HG02885 (cell line): Measurements from ENCODE around the gene SLC25A26.
A peak's percentile ranks its signal among the peaks of the same experiment; 100 is the strongest.
"Not testable (repeated sequence)": the region's sequence is repeated elsewhere in the genome, so short reads cannot be mapped to it uniquely, and the experiment has no call there.

Experiments
- ATAC-seq: cut with Tn5 transposase; IDR thresholded peaks from one replicate; pipeline ENCODE4 v1.9.1; 2021; ENCODE audit warnings: mild to moderate bottlenecking; ENCODE audit not compliant: unreplicated experiment, poor library complexity

The SLC25A26 gene

DNA sequence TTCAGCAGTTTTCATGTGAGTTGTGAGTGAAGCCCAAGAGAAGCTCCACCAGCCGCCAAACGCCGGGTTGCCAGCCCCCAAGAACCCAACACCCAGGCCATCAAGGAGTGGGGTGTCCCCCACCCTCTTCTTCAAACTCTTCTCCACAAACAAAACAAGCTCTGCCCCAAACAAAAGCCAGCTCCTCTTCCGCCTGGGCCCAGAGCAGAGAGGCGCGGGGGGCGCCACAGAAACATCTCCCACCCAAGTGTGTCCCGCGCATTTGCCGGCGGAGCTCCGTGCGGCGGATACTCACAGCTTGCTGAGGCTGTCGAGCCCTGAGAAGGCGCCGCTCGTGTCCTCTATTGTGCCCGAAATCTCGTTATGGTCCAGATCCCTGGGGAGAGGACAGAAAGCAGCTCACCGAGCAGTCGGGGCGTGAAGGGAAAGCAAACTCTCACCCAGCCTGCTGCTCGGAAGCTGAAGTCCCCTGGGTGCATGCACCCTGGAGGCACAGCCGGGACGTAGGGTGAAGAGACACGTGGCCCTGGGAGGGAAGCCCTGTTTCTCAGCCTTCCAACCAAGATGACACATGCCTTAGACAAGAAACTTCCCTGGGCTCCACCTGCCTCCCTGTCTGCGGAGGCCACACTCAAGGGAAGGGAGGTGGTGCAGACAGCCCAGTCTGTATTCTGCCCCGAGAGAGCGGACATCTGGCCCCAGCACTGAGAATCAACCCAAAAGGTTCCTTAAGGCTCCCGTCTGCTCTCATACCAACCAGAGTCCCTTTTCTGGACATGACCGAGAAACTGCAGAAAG lies 184.3 kb downstream of the SLC25A26 start:
- ATAC-seq, result no peak

- no peak for ATAC-seq
Measured at GRCh38 chr3:66405701-66406091, 184.9 kb downstream of the SLC25A26 start.

DNA sequence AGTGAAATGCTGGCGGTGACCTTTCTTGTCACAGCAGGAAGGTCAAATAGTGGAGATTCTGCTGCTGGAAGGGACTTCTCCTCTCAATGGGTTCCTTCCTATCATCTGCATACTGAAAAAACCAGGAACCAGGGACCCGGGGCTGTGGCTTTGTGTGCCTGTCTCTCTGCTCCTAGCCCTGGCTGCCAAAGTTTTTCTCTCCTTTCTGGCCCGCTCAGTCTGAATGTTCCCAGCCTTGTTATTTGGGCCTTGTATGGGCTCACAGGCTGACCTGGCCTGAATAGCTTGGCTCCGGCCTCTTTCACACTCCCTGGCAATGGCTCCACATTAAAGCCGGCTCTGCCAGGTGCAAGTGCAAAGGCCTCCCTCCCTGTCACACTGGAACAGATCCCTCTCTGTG lies 185.4 kb downstream of the SLC25A26 start:
- ATAC-seq, result no peak

DNA sequence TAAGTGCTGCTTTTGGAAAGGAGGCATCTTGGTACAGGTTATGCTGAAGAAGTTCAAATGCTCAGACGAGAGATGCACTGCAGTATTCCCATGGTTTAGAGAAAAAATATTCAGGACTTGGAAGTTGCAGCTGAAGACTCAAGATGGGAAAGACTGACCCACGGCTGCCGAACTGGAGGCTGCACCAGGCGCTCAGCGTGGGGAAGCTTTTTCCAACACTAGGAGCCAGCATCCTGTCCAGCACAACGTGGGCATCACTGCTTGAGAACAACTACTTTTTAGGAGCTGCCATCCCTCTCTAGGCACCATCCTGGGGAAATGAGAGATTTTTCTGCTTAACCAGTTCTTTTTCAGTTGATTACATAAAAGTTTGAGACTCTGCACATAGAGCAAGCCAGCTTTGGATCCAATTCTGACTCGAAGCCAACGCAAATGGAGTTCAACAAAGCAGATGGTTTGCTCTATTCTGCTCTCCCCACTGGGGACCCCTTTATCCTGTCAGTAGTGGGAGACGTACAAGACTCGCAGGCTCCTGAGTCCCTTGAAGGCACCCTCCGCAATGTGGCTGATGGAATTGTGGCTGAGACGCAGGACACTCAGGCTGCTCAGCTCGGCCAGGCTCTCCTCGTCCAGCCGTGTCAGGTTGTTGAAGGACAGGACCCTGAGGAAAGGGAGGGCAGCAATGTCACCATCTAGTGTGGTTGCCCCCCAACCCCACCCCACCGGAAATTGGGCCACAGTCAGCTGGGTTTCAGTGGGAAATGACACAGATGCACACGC lies 186.2 kb downstream of the SLC25A26 start:
- ATAC-seq, result no peak

DNA sequence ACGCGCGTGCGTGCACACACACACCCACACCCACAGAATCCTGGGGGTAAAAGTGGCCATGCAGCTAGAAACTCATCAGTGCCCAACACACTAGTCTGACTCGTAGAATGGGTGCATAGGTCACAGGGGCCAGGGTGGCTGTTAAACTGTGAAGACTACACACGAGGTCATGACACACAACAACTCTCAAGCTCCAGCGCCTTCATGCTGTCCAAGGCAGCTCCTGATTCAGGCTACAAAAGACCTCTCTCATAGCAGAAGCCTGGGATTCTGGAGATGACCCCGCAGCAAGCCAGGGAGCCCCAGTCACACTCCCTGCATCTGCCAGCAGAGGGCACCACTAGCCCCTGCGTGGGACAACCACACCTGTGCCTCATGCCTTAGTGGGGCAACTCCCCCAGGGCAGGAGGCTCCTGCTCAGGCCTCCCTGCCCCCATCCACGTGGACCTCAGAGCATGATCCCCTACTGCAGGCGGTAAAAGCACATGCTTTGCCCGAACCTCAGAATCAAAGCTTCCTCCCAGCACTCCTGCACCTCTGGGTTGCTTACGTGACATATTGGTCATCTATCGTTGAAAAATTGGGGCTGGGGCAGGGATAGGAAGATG lies 186.9 kb downstream of the SLC25A26 start:
- ATAC-seq, result peak; percentile 83

DNA sequence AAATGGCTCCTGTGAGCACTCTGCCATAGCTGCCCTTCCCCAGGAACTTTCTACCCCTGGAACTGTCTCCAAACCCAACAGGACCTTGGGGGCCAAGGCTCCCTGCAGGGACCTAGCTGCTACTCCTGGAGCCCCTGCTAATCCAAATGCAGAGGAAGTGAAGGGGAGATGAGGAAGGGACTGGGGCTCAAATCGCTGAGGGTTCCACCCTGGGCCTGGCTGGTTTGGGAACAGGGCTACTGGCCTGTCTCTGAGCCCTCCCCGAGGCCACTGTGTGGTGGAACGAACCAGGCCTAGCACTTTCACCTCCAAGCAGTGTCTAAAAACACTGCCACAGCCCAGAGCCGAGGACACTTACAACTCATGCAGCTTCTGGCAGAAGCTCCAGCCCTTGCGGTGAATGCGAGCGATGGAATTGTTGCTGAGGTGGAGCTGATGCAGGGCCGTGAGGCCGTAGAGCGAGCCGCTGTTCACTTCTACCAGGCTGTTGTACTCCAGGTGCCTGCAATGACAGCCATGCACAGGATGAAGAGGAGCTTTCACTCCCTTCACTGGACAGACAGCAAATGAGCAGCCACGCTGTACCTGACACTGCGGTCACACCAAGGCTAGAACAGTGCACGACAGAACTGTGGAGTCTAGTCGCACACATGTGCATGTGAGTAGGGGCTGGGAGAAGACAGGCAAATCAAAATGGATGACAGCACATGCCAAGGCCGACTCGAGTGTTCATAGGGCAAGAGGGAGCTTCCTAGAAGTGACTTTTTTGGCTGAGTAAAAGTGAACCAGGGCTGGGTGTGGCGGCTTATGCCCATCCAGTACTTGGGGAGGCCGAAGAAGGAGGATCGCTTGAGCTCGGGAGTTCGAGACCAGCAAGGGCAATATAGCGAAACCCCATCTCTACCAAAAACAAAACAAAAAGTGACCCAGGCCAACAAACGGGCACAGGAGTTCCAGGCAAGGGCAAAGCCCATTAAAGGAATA lies 189.3 kb downstream of the SLC25A26 start:
- no peak for ATAC-seq

GRCh38 chr3:66410976-66411375 lies 190.2 kb downstream of the SLC25A26 start:
- no peak for ATAC-seq

DNA sequence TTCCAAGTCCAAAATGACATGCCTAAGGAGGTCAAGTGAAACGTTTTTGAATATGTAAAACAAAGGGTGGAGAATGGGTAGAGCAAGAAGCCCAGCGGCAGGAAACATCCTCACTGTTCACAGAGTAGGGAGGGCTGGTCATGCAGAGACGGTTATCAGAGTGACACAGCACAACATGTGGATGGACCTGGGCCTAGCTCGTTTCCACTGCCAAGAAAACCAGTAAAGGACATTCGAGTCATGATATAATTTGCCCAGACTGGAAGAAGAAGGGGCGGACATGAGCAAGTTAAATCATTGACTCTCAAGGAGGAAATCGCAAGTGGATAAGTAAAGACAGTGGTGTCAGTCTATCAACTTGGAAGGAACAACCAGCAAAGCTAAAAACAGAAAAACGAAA lies 190.7 kb downstream of the SLC25A26 start:
- ATAC-seq, result peak; percentile 44

GRCh38 chr3:66411961-66412887 lies 191.4 kb downstream of the SLC25A26 start:
- no peak for ATAC-seq

DNA sequence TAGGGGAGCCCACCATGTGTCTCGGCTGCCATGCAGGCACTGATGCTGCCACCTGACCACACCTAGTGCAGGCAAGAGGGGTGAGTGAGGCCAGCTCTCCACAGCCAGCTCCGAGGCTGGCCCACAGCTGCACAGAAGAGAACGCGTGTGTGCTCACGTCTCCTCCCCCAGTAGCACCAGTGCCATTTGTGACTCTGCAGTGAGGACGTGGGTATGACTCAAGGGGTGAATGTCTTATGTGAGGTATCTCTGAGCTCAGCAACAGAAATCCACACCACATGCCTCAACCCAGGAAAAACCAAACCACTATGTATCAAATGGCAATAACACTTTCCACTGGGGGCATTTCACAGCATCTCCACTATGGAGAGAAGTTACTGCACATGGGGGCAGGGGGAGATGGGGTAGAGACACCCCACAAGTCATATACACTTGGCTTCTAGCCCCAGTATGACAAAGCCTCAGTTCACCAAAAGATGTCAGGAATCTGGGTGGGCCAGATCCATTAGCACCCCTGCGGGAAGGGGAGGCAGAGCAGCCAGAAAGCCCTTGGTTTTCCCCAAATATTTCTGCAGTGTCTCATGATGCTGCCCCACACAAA lies 192.4 kb downstream of the SLC25A26 start:
- ATAC-seq, result no peak

GRCh38 chr3:66414846-66415245 lies 194.0 kb downstream of the SLC25A26 start:
- no peak for ATAC-seq

DNA sequence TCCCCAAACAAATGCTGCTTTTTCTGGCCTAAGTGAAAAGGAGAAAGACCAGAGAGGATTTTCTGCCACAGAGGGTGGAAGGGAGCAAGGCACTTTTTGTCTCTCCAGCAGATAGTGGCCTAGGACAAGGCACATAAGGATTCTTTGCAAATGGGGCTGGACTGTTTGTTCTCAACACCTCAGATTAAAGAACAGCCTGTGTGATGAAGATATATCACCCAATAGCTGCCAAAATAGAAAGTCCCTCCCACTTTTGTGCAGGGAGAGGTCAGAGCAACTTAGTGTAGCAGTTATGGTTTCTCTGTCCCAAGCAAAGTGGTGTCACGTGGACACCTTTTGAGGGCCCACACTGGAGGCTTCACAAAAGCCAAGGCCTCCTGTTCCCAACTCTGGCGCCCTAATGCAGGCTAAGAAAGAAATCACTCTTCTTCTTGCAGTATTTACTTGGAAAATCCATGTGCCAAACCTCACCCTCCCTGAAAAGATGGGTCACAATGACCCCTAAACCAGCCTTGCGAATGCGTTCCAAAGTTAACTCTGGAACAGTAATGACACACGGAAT lies 195.1 kb downstream of the SLC25A26 start:
- no peak for ATAC-seq

DNA sequence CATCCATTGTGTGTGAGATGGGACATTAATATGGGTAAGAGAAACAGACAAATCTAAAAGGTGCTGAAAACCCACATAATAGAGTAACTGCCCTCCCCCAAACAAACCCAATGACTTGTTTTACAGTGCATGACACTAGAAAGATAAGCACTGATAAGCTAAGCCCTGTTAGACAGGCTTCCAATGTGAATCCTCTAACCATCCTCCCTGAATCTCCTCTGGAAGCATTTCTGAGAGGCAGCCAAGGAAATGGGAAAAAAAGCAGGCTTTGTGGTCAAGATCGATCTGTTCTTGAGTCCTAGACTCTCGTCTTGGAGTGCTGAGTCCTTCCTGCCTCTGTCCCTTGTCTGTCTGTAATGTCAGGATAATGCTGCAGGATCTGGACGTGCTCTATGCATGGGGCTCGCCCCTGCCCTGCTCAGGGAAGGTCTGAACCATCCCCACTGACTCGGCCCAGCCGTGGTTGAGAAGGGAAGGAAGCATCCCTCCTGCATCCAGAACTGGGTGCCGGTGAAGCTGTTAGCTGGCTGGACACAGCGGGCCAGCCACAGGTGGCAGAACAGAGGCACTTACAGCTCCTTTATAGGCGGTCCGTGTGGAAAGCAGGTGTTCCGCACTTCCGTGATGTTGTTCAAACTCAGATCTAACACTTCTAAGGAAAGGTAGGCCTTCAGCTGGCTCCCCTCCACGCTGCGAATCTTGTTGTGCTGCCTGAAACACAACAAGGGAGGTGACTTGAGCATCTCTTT lies 195.9 kb downstream of the SLC25A26 start:
- no peak for ATAC-seq

DNA sequence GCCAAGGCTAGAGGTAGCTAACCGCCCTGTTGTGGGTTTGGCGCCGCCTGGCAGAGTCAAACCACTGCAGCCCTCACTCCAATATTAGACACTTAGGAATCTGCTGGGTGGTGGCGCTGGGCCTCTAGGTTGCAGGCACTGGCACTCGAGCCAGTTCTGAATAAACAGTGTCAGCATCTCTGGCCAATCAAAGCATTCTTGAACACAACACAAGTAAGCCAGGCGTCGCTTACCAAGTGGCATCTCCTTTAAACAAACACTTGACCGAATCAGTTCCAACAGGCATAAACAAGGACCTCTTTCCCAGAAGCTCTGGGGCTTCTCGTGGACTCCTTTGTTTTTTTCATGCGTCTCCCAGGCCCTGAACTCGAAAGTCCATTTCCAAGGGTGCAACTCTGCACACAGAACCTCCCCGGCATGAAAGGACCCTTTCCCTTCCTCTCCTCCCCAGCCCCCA lies 197.7 kb downstream of the SLC25A26 start:
- ATAC-seq, result no peak

DNA sequence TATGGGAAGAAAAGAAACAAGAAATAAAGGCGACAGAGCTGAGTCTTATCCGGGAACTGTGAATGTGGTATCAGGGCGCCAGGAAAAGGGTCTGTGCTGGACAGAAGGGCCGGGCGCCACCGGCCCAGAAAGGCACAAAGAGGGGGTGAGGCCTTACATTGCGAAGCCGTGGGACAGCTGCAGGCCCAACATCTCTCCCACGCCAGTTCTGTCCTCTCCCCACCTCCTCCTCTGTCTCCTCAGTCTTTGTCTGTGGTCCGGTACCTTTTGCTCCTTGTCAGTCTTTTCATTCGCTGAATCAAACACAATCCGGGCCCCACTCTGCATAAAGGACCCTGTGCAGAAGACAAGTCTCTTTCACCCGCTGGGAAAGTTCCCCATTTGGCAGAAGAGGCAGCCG lies 198.2 kb downstream of the SLC25A26 start:
- ATAC-seq, result no peak

DNA sequence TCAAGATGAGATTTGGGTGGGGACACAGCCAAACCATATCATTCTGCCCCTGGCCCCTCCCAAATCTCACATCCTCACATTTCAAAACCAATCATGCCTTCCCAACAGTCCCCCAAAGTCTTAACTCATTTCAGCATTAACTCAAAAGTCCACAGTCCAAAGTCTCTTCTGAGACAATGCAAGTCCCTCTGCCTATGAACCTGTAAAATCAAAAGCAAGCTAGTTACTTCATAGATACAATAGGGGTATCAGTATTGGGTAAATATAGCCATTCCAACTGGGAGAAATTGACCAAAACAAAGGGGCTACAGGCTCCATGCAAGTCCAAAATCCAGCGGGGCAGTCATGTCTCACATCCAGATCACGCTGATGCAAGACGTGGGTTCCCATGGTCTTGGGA lies 200.3 kb downstream of the SLC25A26 start:
- ATAC-seq, result not testable (repeated sequence)

GRCh38 chr3:66421893-66422292 lies 201.1 kb downstream of the SLC25A26 start:
- ATAC-seq, result not testable (repeated sequence)

GRCh38 chr3:66423791-66424190 lies 203.0 kb downstream of the SLC25A26 start:
- no peak for ATAC-seq
